ENCODE data around the gene MAPKAPK2.
"Not testable (repeated sequence)": the region's sequence is repeated elsewhere in the genome, so short reads cannot be mapped to it uniquely, and the experiment has no call there.

MAPKAPK2 gene

GRCh38 chr1:206684478-206685333, at the start of gene MAPKAPK2:
Gene MAPKAPK2 (plus strand): TSS chr1:206684905. CDS start chr1:206685230, 325 bp downstream.
- peak in 41 of 42 donors; percentile 42 to 91 (median 79) for DNase-seq
- intact Hi-C loops (cut with DNase I): no loop called here

GRCh38 chr1:206635080-206635977, 49.4 kb upstream of the MAPKAPK2 start, which contains the start of gene DYRK3:
Gene DYRK3 (plus strand): TSS chr1:206635536. CDS start chr1:206635704, 168 bp downstream.
- DNase-seq: peak; percentile 83 to 98 (median 95)
- intact Hi-C loops (cut with DNase I): loop anchor here (10.0 kb wide), 1 partner anchor 279 kb away; no protein-coding TSS in a partner anchor

GRCh38 chr1:206635978-206636345, 48.7 kb upstream of the MAPKAPK2 start:
- intact Hi-C loops (cut with DNase I): loop anchor here (10.0 kb wide), 1 partner anchor 279 kb away; no protein-coding TSS in a partner anchor
- DNase-seq: no peak

- intact Hi-C loops (cut with DNase I): loop anchor here (10.0 kb wide), 1 partner anchor 278 kb away; no protein-coding TSS in a partner anchor
Measured at GRCh38 chr1:206636671-206637070, 48.0 kb upstream of the MAPKAPK2 start.

GRCh38 chr1:206637605-206638004, 47.1 kb upstream of the MAPKAPK2 start:
- no peak for DNase-seq
- intact Hi-C loops (cut with DNase I): loop anchor here (10.0 kb wide), 1 partner anchor 277 kb away; no protein-coding TSS in a partner anchor

More at GRCh38 chr1:206636671-206637070, 48.0 kb upstream of the MAPKAPK2 start:
- no peak for DNase-seq

GRCh38 chr1:206642074-206642473, 42.6 kb upstream of the MAPKAPK2 start:
- intact Hi-C loops (cut with DNase I); DNase-seq: not testable (repeated sequence)

- intact Hi-C loops (cut with DNase I): no loop called here
- no peak for DNase-seq
Measured at GRCh38 chr1:206643118-206643698, 41.5 kb upstream of the MAPKAPK2 start.

GRCh38 chr1:206646504-206646903, 38.2 kb upstream of the MAPKAPK2 start:
- intact Hi-C loops (cut with DNase I): no loop called here
- DNase-seq: no peak

GRCh38 chr1:206647224-206647623, 37.5 kb upstream of the MAPKAPK2 start:
- no peak for DNase-seq
- intact Hi-C loops (cut with DNase I): no loop called here

GRCh38 chr1:206649261-206649921, 35.3 kb upstream of the MAPKAPK2 start:
- intact Hi-C loops (cut with DNase I): no loop called here
- no peak for DNase-seq

- intact Hi-C loops (cut with DNase I): no loop called here
- no peak for DNase-seq
Measured at GRCh38 chr1:206651014-206651413, 33.7 kb upstream of the MAPKAPK2 start.

GRCh38 chr1:206651958-206652890, 32.5 kb upstream of the MAPKAPK2 start:
- intact Hi-C loops (cut with DNase I): no loop called here
- DNase-seq: peak in 1 of 42 donors; percentile 28

- intact Hi-C loops (cut with DNase I): no loop called here
- DNase-seq: no peak
Measured at GRCh38 chr1:206653715-206654459, 30.8 kb upstream of the MAPKAPK2 start.

GRCh38 chr1:206654828-206655227, 29.9 kb upstream of the MAPKAPK2 start:
- DNase-seq: no peak
- intact Hi-C loops (cut with DNase I): no loop called here

GRCh38 chr1:206655471-206655882, 29.2 kb upstream of the MAPKAPK2 start:
- intact Hi-C loops (cut with DNase I): no loop called here
- DNase-seq: no peak

- intact Hi-C loops (cut with DNase I): no loop called here
- DNase-seq: no peak
Measured at GRCh38 chr1:206656936-206657335, 27.8 kb upstream of the MAPKAPK2 start.

GRCh38 chr1:206657751-206658150, 27.0 kb upstream of the MAPKAPK2 start:
- no peak for DNase-seq
- intact Hi-C loops (cut with DNase I): no loop called here
